ENCODE results near the gene IL12RB2.

GRCh38 chr1:67437961-67438360, 130.3 kb downstream of the IL12RB2 start:
- TF ChIP-seq GATA2 (IDR thresholded peaks at IDR 0.05; ENCODE audit: low read depth, low read length) = no peak
- TF ChIP-seq GATA3 (IDR thresholded peaks at IDR 0.05; ENCODE audit: low read depth, low read length) = no peak
